PC-3 (cell line): ENCODE results near the gene CSNK1A1L. TPM values are rescaled to one million over a fixed set of nuclear protein-coding genes. Genes with fewer than 3 reads are reported as not detected.

ENCODE experiments used
- ATAC-seq: fragments of 200-7000 bp; cut with Tn5 transposase; 2 replicates; pipeline ENCODE4 v1.9.1; 2020; ENCODE audit warnings: mild to moderate bottlenecking, moderate library complexity
- BruUV-seq: library from RNA; stranded (reverse); fragments of 400-500 nt; replicated peaks from 2 replicates; lab custom pipeline; 2021; lab: Mats Ljungman, UMichigan
- CTCF ChIA-PET: fragments of 300-600 bp; sonication (Branson Sonifier 250); formaldehyde crosslinking; loops from one replicate; lab custom pipeline; 2022; ENCODE audit warnings: antibody characterized with exemption; lab: Charles Lee
- POLR2A ChIA-PET: fragments of 300-600 bp; sonication (Branson Sonifier 250); formaldehyde crosslinking; loops from one replicate; lab custom pipeline; 2022; ENCODE audit warnings: antibody characterized with exemption; ENCODE audit not compliant: unreplicated experiment; lab: Charles Lee
- DNase-seq: peaks from one replicate; pipeline ENCODE4 v3.0.0-alpha.2; 2015
- H2AFZ ChIP-seq: fragments of 300-600 bp; sonication (generic); 2 replicates; pipeline ENCODE4 v1.6.0; 2016; ENCODE audit warnings: antibody characterized with exemption, low read length
- H3F3A ChIP-seq: fragments of 300-600 bp; sonication (generic); one replicate; pipeline ENCODE4 v1.6.0; 2017; ENCODE audit warnings: antibody characterized with exemption, low read length, control low read depth, mild to moderate bottlenecking; ENCODE audit not compliant: unreplicated experiment
- H3K27ac ChIP-seq: fragments of 300-600 bp; sonication (generic); 2 replicates; pipeline ENCODE4 v1.5.1; 2016; ENCODE audit warnings: mild to moderate bottlenecking, low read length
- H3K27me3 ChIP-seq: fragments of 300-600 bp; sonication (generic); 2 replicates; pipeline ENCODE4 v1.6.1; 2016; ENCODE audit warnings: low read length, mixed read lengths
- H3K36me3 ChIP-seq: fragments of 300-600 bp; sonication (generic); 2 replicates; pipeline ENCODE4 v1.6.1; 2016; ENCODE audit warnings: low read depth, mixed run types, low read length, mixed read lengths
- H3K4me1 ChIP-seq: fragments of 300-600 bp; sonication (generic); 2 replicates; pipeline ENCODE4 v1.5.1; 2016; ENCODE audit warnings: low read length; ENCODE audit not compliant: insufficient read depth
- H3K4me2 ChIP-seq: fragments of 300-600 bp; sonication (generic); 2 replicates; pipeline ENCODE4 v1.6.0; 2016; ENCODE audit warnings: low read length
- H3K4me3 ChIP-seq: fragments of 300-600 bp; sonication (generic); 2 replicates; pipeline ENCODE4 v1.5.1; 2016; ENCODE audit warnings: mild to moderate bottlenecking, low read length, mixed read lengths
- H3K79me2 ChIP-seq: fragments of 300-600 bp; sonication (generic); 2 replicates; pipeline ENCODE4 v1.6.1; 2017; ENCODE audit warnings: low read length, mixed read lengths
- H3K9ac ChIP-seq: fragments of 300-600 bp; sonication (generic); 2 replicates; pipeline ENCODE4 v1.6.0; 2016; ENCODE audit warnings: mild to moderate bottlenecking, low read length
- H3K9me2 ChIP-seq: fragments of 300-600 bp; sonication (generic); replicated peaks from 2 replicates; pipeline ENCODE4 v1.6.1; 2016; ENCODE audit warnings: mixed run types, low read length, mixed read lengths
- H3K9me3 ChIP-seq: fragments of 300-600 bp; sonication (generic); 2 replicates; pipeline ENCODE4 v1.6.1; 2016; ENCODE audit warnings: low read length, mixed read lengths
- H4K20me1 ChIP-seq: fragments of 300-600 bp; sonication (generic); 2 replicates; pipeline ENCODE4 v1.6.1; 2016; ENCODE audit warnings: low read length, mixed read lengths
- CTCF ChIP-seq: fragments of 300-600 bp; sonication (generic); conservative IDR thresholded peaks from 2 replicates; pipeline ENCODE4 v1.5.1; 2017; ENCODE audit warnings: antibody characterized with exemption, low read depth, mild to moderate bottlenecking, low read length
- EZH2 ChIP-seq: fragments of 300-600 bp; sonication (generic); IDR thresholded peaks from one replicate; pipeline ENCODE4 v1.6.1; 2017; ENCODE audit warnings: antibody characterized with exemption, mild to moderate bottlenecking, low read length; ENCODE audit not compliant: unreplicated experiment
- EZH2phosphoT487 ChIP-seq: fragments of 300-600 bp; sonication (generic); IDR thresholded peaks from 2 replicates; pipeline ENCODE4 v1.6.1; 2018; ENCODE audit warnings: mild to moderate bottlenecking, antibody characterized with exemption, low read length, borderline replicate concordance
- intact Hi-C: fragments of 100-400 bp; cut with micrococcal nuclease; formaldehyde crosslinking; loops from 2 replicates; pipeline ENCODE4 v1.9.0; 2023
- total RNA-seq: library from RNA; depleted of rRNA; stranded (reverse); fragments of >200 nt; gene quantifications from 2 replicates; pipeline ENCODE4 v1.2.3, GENCODE V29; 2014

CSNK1A1L gene
- total RNA-seq, 1 experiment from 2014 or later = not detected

GRCh38 chr13:37141011-37141410 is 35.5 kb upstream of the CSNK1A1L start:
- Histone ChIP-seq H3K9me3 (no peaks in the 10 kb centered on the region), H3F3A (no peaks in the 10 kb centered on the region), H3K9ac (no peak overlapping the region), H3K4me1 (no peaks in the 10 kb centered on the region), H3K36me3 (no peaks in the 10 kb centered on the region), H3K4me3 (no peak overlapping the region), H2AFZ (no peak overlapping the region), H3K27me3 (no peaks in the 10 kb centered on the region), H3K79me2 (no peaks in the 10 kb centered on the region), H4K20me1 (no peaks in the 10 kb centered on the region), H3K4me2 (no peak overlapping the region), H3K27ac (no peak overlapping the region), H3K9me2 (no peaks in the 10 kb centered on the region)
- BruUV-seq = no TSS peak
- POLR2A ChIA-PET = no interaction called here
- TF ChIP-seq EZH2 = no peak
- TF ChIP-seq EZH2phosphoT487 = no peak
- no peak for TF ChIP-seq CTCF
- CTCF ChIA-PET = no interaction called here
- DNase-seq (no peak), ATAC-seq (no peak)
- intact Hi-C loops = no loop called here

DNA sequence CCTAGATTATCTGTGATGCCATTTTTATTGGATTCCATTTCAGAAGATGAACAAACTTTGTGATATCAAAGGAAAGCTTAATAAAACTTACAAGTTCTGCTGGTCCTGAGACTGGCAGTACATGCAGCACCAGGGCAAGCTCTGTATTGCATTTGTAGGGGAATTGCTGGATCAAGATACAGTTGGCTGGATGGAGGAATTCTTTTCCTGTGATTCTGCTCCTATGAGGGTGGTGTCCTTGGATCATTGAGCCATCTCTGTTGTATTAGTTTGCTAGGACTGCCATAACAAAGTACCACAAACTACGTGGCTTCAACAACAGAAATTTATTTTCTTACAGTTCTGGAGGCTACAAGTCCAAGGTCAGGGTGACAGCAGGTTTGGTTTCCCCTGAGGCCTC is 33.9 kb upstream of the CSNK1A1L start:
- Histone ChIP-seq H3K9me2 (no peaks in the 10 kb centered on the region), H3K4me1 (no peaks in the 10 kb centered on the region), H3K79me2 (no peaks in the 10 kb centered on the region), H3F3A (no peaks in the 10 kb centered on the region), H3K27me3 (no peaks in the 10 kb centered on the region), H3K4me2 (no peak overlapping the region), H3K4me3 (no peak overlapping the region), H2AFZ (no peak overlapping the region), H4K20me1 (no peaks in the 10 kb centered on the region), H3K36me3 (no peaks in the 10 kb centered on the region), H3K9ac (no peak overlapping the region), H3K9me3 (no peaks in the 10 kb centered on the region), H3K27ac (no peak overlapping the region)
- no peak for TF ChIP-seq EZH2phosphoT487
- TF ChIP-seq CTCF = no peak
- no peak for TF ChIP-seq EZH2
- ChIA-PET POLR2A (no interaction called here), CTCF (no interaction called here)
- BruUV-seq = no TSS peak
- intact Hi-C loops = no loop called here
- no peak for ATAC-seq
- no peak for DNase-seq

DNA sequence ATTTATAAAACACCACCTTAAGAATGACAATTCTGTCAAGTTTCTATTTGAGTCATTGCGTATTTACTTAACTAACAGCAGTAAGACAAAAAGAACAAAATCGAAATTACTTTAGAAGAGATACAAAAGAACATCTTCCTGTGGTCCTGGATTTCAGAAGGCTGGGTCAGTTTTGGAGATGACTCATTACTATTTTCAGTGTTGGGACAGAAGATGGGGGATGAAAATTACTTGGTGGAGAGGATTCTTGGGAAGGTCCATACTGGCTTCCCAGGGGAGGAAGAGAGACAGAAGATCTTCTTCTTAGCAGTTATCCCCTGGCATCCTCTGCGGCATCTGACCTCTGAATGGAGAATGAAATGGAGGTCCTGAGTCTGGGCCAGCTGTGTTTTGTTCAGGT is 33.5 kb upstream of the CSNK1A1L start:
- no peak for ATAC-seq
- no peaks in the 10 kb centered on the region for H3K36me3 ChIP-seq

More for the DNA sequence above, 33.5 kb upstream of the CSNK1A1L start:
- no peak overlapping the region for H3K4me2 ChIP-seq
- H3K4me1 ChIP-seq = no peaks in the 10 kb centered on the region
- TF ChIP-seq CTCF (no peak), EZH2 (no peak), EZH2phosphoT487 (no peak)
- H3K79me2 ChIP-seq = no peaks in the 10 kb centered on the region
- H3F3A ChIP-seq = no peaks in the 10 kb centered on the region
- H3K27me3 ChIP-seq = no peaks in the 10 kb centered on the region
- H3K27ac ChIP-seq = no peak overlapping the region
- BruUV-seq = no TSS peak
- H3K4me3 ChIP-seq = no peak overlapping the region
- no peaks in the 10 kb centered on the region for H3K9me3 ChIP-seq
- no peak overlapping the region for H3K9ac ChIP-seq
- intact Hi-C loops = no loop called here
- ChIA-PET CTCF (no interaction called here), POLR2A (no interaction called here)
- no peaks in the 10 kb centered on the region for H4K20me1 ChIP-seq
- no peak overlapping the region for H2AFZ ChIP-seq
- DNase-seq = no peak
- no peaks in the 10 kb centered on the region for H3K9me2 ChIP-seq
